ENCODE measurements around the gene C2orf42.

DNA sequence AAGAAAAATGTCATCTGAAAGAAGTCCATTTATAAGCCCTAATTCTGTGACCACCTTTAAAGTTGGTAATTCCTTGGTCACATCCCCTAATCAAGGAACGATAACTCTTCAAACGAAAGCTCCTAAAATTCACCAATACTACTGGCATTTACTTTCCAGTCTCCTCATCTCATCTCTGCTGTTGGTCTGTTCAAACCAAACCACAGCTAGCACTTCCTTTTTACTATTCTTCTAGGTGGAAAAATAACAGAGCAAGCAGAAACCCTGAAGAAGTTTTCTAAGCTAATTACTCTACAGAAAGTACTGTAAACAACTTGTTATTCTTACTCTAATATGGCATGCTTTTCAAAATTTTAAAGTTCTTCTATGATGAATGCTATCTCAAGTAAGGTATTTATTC lies 36.0 kb upstream of the C2orf42 start:
- TF ChIP-seq, protein P1, sequence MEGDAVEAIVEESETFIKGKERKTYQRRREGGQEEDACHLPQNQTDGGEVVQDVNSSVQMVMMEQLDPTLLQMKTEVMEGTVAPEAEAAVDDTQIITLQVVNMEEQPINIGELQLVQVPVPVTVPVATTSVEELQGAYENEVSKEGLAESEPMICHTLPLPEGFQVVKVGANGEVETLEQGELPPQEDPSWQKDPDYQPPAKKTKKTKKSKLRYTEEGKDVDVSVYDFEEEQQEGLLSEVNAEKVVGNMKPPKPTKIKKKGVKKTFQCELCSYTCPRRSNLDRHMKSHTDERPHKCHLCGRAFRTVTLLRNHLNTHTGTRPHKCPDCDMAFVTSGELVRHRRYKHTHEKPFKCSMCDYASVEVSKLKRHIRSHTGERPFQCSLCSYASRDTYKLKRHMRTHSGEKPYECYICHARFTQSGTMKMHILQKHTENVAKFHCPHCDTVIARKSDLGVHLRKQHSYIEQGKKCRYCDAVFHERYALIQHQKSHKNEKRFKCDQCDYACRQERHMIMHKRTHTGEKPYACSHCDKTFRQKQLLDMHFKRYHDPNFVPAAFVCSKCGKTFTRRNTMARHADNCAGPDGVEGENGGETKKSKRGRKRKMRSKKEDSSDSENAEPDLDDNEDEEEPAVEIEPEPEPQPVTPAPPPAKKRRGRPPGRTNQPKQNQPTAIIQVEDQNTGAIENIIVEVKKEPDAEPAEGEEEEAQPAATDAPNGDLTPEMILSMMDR (conservative IDR thresholded peaks at IDR 0.05; ENCODE audit: low read depth, low read length) = no peak
- TF ChIP-seq EZH2 (IDR thresholded peaks at IDR 0.05; ENCODE audit: low read length, unreplicated experiment) = no peak
